Testis (tissue), 2 donors: ENCODE data around the gene PTGES2.

Experiments used
- CTCF ChIP-seq, 3 experiments: fragments of 450-650 bp in 2 of 3; fragments of 200-600 bp in 1 of 3; sonication (generic) in 1 of 3; IDR thresholded peaks; one replicate each; pipeline ENCODE4 v1.5.1; 2016 to 2019; ENCODE audit warnings: antibody characterized with exemption in 3 of 3, mild to moderate bottlenecking in 2 of 3, moderate library complexity in 1 of 3
- POLR2A ChIP-seq: fragments of 450-650 bp; IDR thresholded peaks from one replicate; pipeline ENCODE4 v1.6.1; 2017; ENCODE audit warnings: antibody characterized with exemption, mild to moderate bottlenecking, moderate library complexity

DNA sequence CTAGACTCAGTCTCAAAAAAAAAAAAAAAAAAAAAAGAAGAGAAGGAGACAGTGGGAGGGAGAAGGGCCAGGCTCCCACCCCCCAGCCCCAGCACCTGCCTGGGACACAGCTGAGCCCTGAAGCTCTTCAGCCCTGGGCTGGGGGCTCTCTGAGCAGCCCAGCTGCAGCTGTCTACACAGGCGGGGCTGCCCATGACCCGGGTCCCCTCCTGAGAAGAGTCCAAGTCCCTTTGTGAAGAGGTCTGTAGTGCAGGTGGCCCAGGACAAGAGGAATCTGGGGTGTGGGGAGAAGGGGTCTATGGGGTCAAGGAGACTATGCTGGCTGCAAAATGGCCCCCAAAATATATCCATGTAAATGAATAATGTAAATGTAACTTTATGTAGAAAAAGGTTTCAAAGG is 15.1 kb upstream of the PTGES2 start:
- TF ChIP-seq CTCF (IDR thresholded peaks at IDR 0.05) (no peak), POLR2A (no peak)
